MCF 10A (cell line): ENCODE measurements around the gene ZSCAN26. TPM values are rescaled to one million over a fixed set of nuclear protein-coding genes. Genes with fewer than 3 reads are reported as not detected.

Experiments used
- BruUV-seq: library from RNA; stranded (reverse); fragments of 400-500 nt; replicated peaks from 2 replicates; lab custom pipeline; 2021; lab: Mats Ljungman, UMichigan
- CTCF ChIA-PET: fragments of 300-600 bp; sonication (Branson Sonifier 250); formaldehyde crosslinking; extraction: SDS; loops from one replicate; lab custom pipeline; 2021; ENCODE audit warnings: antibody characterized with exemption, inconsistent platforms; lab: Yijun Ruan, JAX
- POLR2A ChIA-PET: fragments of 300-600, 350-650 bp; sonication (Branson Sonifier 250); formaldehyde crosslinking; extraction: SDS; loops from one replicate; lab custom pipeline; 2020; ENCODE audit warnings: antibody characterized with exemption, inconsistent platforms; lab: Yijun Ruan, JAX
- DNase-seq: peaks from one replicate; pipeline ENCODE4 v3.0.0-alpha.2; 2018; ENCODE audit not compliant: unreplicated experiment
- H3K27ac Mint-ChIP-seq: one replicate; pipeline ENCODE4 v1.8.0; 2022; ENCODE audit warnings: mild to moderate bottlenecking, low read depth, mixed read lengths; ENCODE audit not compliant: unreplicated experiment
- H3K27me3 Mint-ChIP-seq: one replicate; pipeline ENCODE4 v1.8.0; 2022; ENCODE audit warnings: mixed read lengths; ENCODE audit not compliant: insufficient read depth, unreplicated experiment
- H3K36me3 Mint-ChIP-seq: one replicate; pipeline ENCODE4 v1.8.0; 2022; ENCODE audit warnings: mild to moderate bottlenecking, moderate library complexity, mixed read lengths; ENCODE audit not compliant: insufficient read depth, unreplicated experiment
- H3K4me1 Mint-ChIP-seq: one replicate; pipeline ENCODE4 v1.8.0; 2022; ENCODE audit warnings: mixed read lengths; ENCODE audit not compliant: insufficient read depth, unreplicated experiment
- H3K4me3 Mint-ChIP-seq: one replicate; pipeline ENCODE4 v1.8.0; 2022; ENCODE audit warnings: mild to moderate bottlenecking, moderate library complexity, mixed read lengths; ENCODE audit not compliant: unreplicated experiment
- H3K9me3 Mint-ChIP-seq: one replicate; pipeline ENCODE4 v1.8.0; 2022; ENCODE audit warnings: mixed read lengths; ENCODE audit not compliant: unreplicated experiment
- intact Hi-C: fragments of 100-400 bp; cut with micrococcal nuclease; formaldehyde crosslinking; loops from 2 replicates; pipeline ENCODE4 v1.14.1; 2022
- total RNA-seq: library from RNA; stranded (reverse); gene quantifications from 2 replicates; pipeline ENCODE4 v1.2.3, GENCODE V29; 2022
- TF ChIP-seq, protein P1 (sequence below): fragments of 200-600 bp; IDR thresholded peaks from one replicate; pipeline ENCODE4 v1.8.0; 2022; ENCODE audit warnings: antibody characterized with exemption, mild to moderate bottlenecking; ENCODE audit not compliant: unreplicated experiment

ZSCAN26 gene
- total RNA-seq, 1 experiment from 2014 or later: 13.1 TPM

GRCh38 chr6:28226460-28226859 is 40.5 kb upstream of the ZSCAN26 start:
- no peak for DNase-seq
- H3K36me3 Mint-ChIP-seq: peaks cover 44% of the 10 kb centered on the region
- H3K9me3 Mint-ChIP-seq: no peaks in the 10 kb centered on the region
- H3K4me3 Mint-ChIP-seq: peak overlapping the region; percentile 94
- CTCF ChIA-PET: interaction anchor here (0.7 to 1.8 kb wide), 4 partner anchors 37 to 455 kb away, joined by 3 to 8 read pairs (median 3); no protein-coding TSS in a partner anchor
- H3K27me3 Mint-ChIP-seq: no peaks in the 10 kb centered on the region
- TF ChIP-seq, protein P1, sequence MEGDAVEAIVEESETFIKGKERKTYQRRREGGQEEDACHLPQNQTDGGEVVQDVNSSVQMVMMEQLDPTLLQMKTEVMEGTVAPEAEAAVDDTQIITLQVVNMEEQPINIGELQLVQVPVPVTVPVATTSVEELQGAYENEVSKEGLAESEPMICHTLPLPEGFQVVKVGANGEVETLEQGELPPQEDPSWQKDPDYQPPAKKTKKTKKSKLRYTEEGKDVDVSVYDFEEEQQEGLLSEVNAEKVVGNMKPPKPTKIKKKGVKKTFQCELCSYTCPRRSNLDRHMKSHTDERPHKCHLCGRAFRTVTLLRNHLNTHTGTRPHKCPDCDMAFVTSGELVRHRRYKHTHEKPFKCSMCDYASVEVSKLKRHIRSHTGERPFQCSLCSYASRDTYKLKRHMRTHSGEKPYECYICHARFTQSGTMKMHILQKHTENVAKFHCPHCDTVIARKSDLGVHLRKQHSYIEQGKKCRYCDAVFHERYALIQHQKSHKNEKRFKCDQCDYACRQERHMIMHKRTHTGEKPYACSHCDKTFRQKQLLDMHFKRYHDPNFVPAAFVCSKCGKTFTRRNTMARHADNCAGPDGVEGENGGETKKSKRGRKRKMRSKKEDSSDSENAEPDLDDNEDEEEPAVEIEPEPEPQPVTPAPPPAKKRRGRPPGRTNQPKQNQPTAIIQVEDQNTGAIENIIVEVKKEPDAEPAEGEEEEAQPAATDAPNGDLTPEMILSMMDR: no peak
- POLR2A ChIA-PET: interaction anchor here (0.7 to 3.7 kb wide), 12 partner anchors 13 to 405 kb away, joined by 3 to 36 read pairs (median 3); partner anchors contain the start of genes ZKSCAN4, ZKSCAN8 and ZSCAN26
- peaks cover 22% of the 10 kb centered on the region for H3K4me1 Mint-ChIP-seq
- no peak overlapping the region for H3K27ac Mint-ChIP-seq
- BruUV-seq: no TSS peak
- intact Hi-C loops: no loop called here

DNA sequence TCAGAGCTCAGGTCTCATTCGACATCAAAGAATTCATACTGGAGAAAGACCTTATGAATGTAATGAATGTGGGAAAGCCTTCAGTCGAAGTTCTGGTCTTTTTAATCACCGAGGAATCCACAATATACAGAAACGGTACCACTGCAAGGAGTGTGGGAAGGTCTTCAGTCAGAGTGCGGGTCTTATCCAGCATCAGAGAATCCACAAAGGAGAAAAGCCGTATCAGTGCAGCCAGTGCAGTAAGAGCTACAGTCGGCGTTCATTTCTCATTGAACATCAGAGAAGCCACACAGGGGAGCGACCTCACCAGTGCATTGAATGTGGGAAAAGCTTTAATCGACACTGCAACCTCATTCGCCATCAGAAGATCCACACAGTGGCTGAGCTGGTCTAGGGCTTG is 34.2 kb upstream of the ZSCAN26 start:
- CTCF ChIA-PET: interaction anchor here (0.6 kb wide), 1 partner anchor 212 kb away, joined by 3 read pairs; no protein-coding TSS in a partner anchor
- BruUV-seq: no TSS peak
- peaks cover 8% of the 10 kb centered on the region for H3K4me1 Mint-ChIP-seq
- TF ChIP-seq, protein P1: no peak
- H3K36me3 Mint-ChIP-seq: peaks cover 66% of the 10 kb centered on the region
- no peak overlapping the region for H3K27ac Mint-ChIP-seq
- no peaks in the 10 kb centered on the region for H3K27me3 Mint-ChIP-seq
- DNase-seq: no peak
- H3K9me3 Mint-ChIP-seq: no peaks in the 10 kb centered on the region
- POLR2A ChIA-PET: no interaction called here
- intact Hi-C loops: no loop called here
- no peak overlapping the region for H3K4me3 Mint-ChIP-seq

GRCh38 chr6:28235912-28236452 is 31.0 kb upstream of the ZSCAN26 start:
- TF ChIP-seq, protein P1: no peak
- POLR2A ChIA-PET: no interaction called here

DNA sequence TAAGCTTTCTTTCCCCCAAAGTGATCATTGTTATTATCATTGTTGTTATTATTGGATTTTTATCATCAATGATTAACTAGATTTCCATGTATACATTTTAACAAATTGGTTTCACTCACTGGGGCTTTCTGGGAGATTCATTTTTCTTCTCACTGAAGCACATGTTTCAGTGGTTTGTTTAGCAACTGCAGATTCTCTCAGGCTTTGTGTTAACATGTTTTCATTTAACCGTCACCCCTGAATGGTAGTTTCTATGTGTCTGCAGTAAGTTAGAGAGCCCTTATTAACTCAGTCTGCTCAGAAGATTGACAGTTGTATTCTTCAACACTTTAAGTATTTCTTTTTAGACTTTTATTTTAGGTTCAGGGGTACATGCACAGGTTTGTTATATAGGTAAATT is 27.3 kb upstream of the ZSCAN26 start:
- no peaks in the 10 kb centered on the region for H3K9me3 Mint-ChIP-seq
- intact Hi-C loops: no loop called here
- no peaks in the 10 kb centered on the region for H3K4me1 Mint-ChIP-seq
- TF ChIP-seq, protein P1: no peak
- no TSS peak for BruUV-seq
- H3K36me3 Mint-ChIP-seq: peaks cover 28% of the 10 kb centered on the region
- no peak overlapping the region for H3K27ac Mint-ChIP-seq
- no peak overlapping the region for H3K4me3 Mint-ChIP-seq
- POLR2A ChIA-PET: interaction anchor here (0.6 to 0.9 kb wide), 2 partner anchors 14 to 656 kb away, joined by 3 read pairs; no protein-coding TSS in a partner anchor
- CTCF ChIA-PET: no interaction called here
- no peaks in the 10 kb centered on the region for H3K27me3 Mint-ChIP-seq
- no peak for DNase-seq

More at GRCh38 chr6:28235912-28236452, 31.0 kb upstream of the ZSCAN26 start:
- Mint-ChIP-seq H3K9me3 (no peaks in the 10 kb centered on the region), H3K27ac (no peak overlapping the region), H3K4me1 (no peaks in the 10 kb centered on the region), H3K27me3 (no peaks in the 10 kb centered on the region), H3K4me3 (no peak overlapping the region), H3K36me3 (peaks cover 46% of the 10 kb centered on the region)
- CTCF ChIA-PET: interaction anchor here (1.5 kb wide), 1 partner anchor 120 kb away, joined by 3 read pairs; no protein-coding TSS in a partner anchor
- intact Hi-C loops: no loop called here
- BruUV-seq: no TSS peak
- no peak for DNase-seq
